Adrenal gland (tissue), 12 donors: Measurements from ENCODE around the gene VN1R4. TPM values are rescaled to one million over a fixed set of nuclear protein-coding genes. Genes with fewer than 3 reads are reported as not detected.
"Not testable (repeated sequence)": the region's sequence is repeated elsewhere in the genome, so short reads cannot be mapped to it uniquely, and the experiment has no call there.

Experiments used
- DNase-seq, 7 donors: peaks; one replicate each; pipeline ENCODE4 v3.0.0-alpha.2; 2019 to 2020
- H3K27ac ChIP-seq, 5 donors: fragments of 200-600 bp; sonication (generic) in 4 of 5; 1 replicate in 3 of 5; 2 replicates in 2 of 5; pipeline versions ENCODE4 v1.5.1 to v1.8.0; 2016 to 2020; ENCODE audit warnings: mild to moderate bottlenecking in 1 of 5
- H3K27me3 ChIP-seq: fragments of 200-600 bp; 2 replicates; pipeline ENCODE4 v1.8.0; 2021
- H3K36me3 ChIP-seq, 2 donors: fragments of 200-600 bp; replicated peaks in 1 of 2; 1 replicate in 1 of 2; 2 replicates in 1 of 2; pipeline versions ENCODE4 v1.5.1 to v1.8.0; 2018 to 2022
- H3K4me1 ChIP-seq, 2 donors: fragments of 200-600 bp; replicated peaks in 1 of 2; 1 replicate in 1 of 2; 2 replicates in 1 of 2; pipeline versions ENCODE4 v1.5.1 to v1.8.0; 2018 to 2021
- H3K4me3 ChIP-seq, 4 donors: fragments of 200-600 bp; sonication (generic) in 3 of 4; one replicate each; pipeline ENCODE4 v1.5.1; 2016 to 2018
- H3K9me3 ChIP-seq, 3 donors: fragments of 200-600 bp; sonication (generic) in 1 of 3; replicated peaks in 1 of 3; 1 replicate in 2 of 3; 2 replicates in 1 of 3; pipeline versions ENCODE4 v1.5.1 to v1.8.0; 2016 to 2021
- POLR2A ChIP-seq, 2 donors: fragments of 450-650 bp; IDR thresholded peaks; one replicate each; pipeline ENCODE4 v1.6.1; 2017; ENCODE audit warnings: antibody characterized with exemption in 2 of 2, mild to moderate bottlenecking in 2 of 2, moderate library complexity in 1 of 2
- WGBS, 4 donors: extraction: QIAGEN DNeasy Blood & Tissue Kit in 2 of 4; methylation state at CpG; one replicate each; pipeline versions ENCODE4 v1.1.5 to v1.1.7; 2013 to 2017; 5-methylcytosine and 5-hydroxymethylcytosine counted together
- intact Hi-C, 2 donors: fragments of 100-400 bp; cut with DNase I; formaldehyde crosslinking; loops; one replicate each; pipeline versions ENCODE4 v1.14.1 to v1.15.0; 2022 to 2023
- polyA plus RNA-seq, 3 donors: library from polyadenylated mRNA; stranded (reverse); fragments of 200-250 nt in 2 of 3; fragments of 350-450 nt in 1 of 3; fragmentation: Illumina TruSeq in 1 of 3; extraction: RNeasy Lipid Tissue Mini Kit (QIAGEN cat#74804) in 1 of 3; gene quantifications; one replicate each; pipeline ENCODE4 v1.2.3, GENCODE V29; 2013 to 2014
- total RNA-seq, 9 donors: library from RNA; depleted of rRNA in 4 of 9; stranded (reverse); fragments of >200 nt in 4 of 9; fragments of 120-200 nt in 1 of 9; fragmentation: NEBNext Ultra II Directional in 1 of 9; extraction: Animal tissue kit (Norgen Biotek cat#: 25700) in 1 of 9; gene quantifications; one replicate each; pipeline versions ENCODE4 v1.1.0 to v1.2.4, GENCODE V29; 2013 to 2023
- TF ChIP-seq, protein P1 (sequence below), 6 experiments: fragments of 450-650 bp in 4 of 6; fragments of 200-600 bp in 2 of 6; sonication (generic) in 1 of 6; IDR thresholded peaks; 1 replicate in 5 of 6; 2 replicates in 1 of 6; pipeline versions ENCODE4 v1.5.1 to v1.8.0; 2016 to 2021; ENCODE audit warnings: antibody characterized with exemption in 6 of 6, mild to moderate bottlenecking in 2 of 6, moderate library complexity in 1 of 6
- donor health status: healthy with polysubstance abuse.
- donor health status: Bipolar disorder and iron deficiency.
- donor health status: DM: yes; HTN: yes; CAD: no.
- donor health status: DM: no; HTN: no; CAD: no.
- donor health status: DM: no; HTN: no; CAD: no.
- donor health status: DM: yes; HTN: yes; CAD: no.

The VN1R4 gene
- total and polyA plus RNA-seq, 12 donors = not detected

DNA sequence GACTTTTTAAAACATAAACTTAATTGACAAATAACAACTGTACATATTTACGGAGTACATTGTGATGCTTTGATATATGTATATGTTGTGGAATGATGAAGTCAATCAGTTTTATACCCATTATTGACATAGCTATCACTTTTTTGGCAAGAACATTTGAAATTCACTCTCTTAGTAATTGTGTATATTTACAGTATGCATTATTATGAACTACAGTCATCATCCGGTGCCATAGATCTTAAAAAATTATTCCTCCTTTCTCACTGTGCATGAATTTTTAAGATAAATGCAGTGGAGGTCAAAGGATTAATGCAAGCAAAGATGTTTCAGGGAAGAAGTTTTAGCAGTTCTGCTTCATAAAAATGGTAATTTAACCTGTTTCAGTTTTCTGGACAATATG, 8.0 kb upstream of the VN1R4 start:
- TF ChIP-seq, protein P1, sequence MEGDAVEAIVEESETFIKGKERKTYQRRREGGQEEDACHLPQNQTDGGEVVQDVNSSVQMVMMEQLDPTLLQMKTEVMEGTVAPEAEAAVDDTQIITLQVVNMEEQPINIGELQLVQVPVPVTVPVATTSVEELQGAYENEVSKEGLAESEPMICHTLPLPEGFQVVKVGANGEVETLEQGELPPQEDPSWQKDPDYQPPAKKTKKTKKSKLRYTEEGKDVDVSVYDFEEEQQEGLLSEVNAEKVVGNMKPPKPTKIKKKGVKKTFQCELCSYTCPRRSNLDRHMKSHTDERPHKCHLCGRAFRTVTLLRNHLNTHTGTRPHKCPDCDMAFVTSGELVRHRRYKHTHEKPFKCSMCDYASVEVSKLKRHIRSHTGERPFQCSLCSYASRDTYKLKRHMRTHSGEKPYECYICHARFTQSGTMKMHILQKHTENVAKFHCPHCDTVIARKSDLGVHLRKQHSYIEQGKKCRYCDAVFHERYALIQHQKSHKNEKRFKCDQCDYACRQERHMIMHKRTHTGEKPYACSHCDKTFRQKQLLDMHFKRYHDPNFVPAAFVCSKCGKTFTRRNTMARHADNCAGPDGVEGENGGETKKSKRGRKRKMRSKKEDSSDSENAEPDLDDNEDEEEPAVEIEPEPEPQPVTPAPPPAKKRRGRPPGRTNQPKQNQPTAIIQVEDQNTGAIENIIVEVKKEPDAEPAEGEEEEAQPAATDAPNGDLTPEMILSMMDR (IDR thresholded peaks at IDR 0.05) = no peak
- TF ChIP-seq POLR2A (IDR thresholded peaks at IDR 0.05) = no peak
- H3K36me3 ChIP-seq = no peaks in the 10 kb centered on the region
- DNase-seq = no peak
- no peak overlapping the region for H3K27ac ChIP-seq
- H3K9me3 ChIP-seq = no peaks in the 10 kb centered on the region
- no peaks in the 10 kb centered on the region for H3K27me3 ChIP-seq
- intact Hi-C loops = no loop called here
- WGBS, 4 donors = 81 to 88% (median 84%) methylated on average over 2 of the region's 2 CpGs
- H3K4me1 ChIP-seq = no peaks in the 10 kb centered on the region
- H3K4me3 ChIP-seq = no peak overlapping the region

DNA sequence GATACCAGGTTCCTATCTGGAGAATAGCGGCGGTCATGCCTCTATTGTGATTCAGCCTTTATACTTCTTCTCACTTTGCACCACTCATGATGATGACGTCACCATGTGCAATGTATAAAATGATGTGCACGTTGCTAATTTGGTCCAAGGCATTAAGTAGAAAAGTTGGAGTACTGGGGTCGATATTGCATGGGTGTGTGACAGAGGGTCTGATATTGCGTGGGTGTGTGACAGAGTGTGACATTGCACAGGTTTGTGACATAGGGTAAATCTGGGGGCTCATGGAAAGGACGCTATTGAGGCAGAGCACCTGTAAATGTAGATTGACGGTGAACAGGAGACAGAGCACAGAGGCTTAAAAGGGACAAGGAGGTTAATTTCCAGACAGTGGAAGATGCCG, 4.5 kb upstream of the VN1R4 start:
- Histone ChIP-seq H3K4me1 (no peaks in the 10 kb centered on the region), H3K27me3 (no peaks in the 10 kb centered on the region), H3K9me3 (no peaks in the 10 kb centered on the region), H3K4me3 (no peak overlapping the region), H3K27ac (no peak overlapping the region), H3K36me3 (no peaks in the 10 kb centered on the region)
- WGBS, 4 donors = 79 to 87% (median 85%) methylated on average over 6 to 9 of the region's 9 CpGs
- DNase-seq = no peak
- no peak for TF ChIP-seq POLR2A (IDR thresholded peaks at IDR 0.05)
- TF ChIP-seq, protein P1 (IDR thresholded peaks at IDR 0.05) = no peak
- intact Hi-C loops = no loop called here

DNA sequence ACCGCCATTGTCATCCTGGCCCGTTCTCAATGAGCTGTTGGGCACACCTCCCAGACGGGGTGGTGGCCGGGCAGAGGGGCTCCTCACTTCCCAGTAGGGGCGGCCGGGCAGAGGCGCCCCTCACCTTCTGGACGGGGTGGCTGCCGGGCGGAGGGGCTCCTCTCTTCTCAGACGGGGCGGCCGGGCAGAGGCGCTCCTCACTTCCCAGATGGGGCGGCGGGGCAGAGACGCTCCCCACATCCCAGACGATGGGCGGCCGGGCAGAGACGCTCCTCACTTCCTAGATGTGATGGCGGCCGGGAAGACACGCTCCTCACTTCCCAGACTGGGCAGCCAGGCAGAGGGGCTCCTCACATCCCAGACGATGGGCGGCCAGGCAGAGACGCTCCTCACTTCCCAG, 2.3 kb upstream of the VN1R4 start:
- H3K4me3 ChIP-seq, intact Hi-C loops, H3K9me3 ChIP-seq, H3K27ac ChIP-seq, H3K4me1 ChIP-seq, H3K36me3 ChIP-seq, H3K27me3 ChIP-seq, DNase-seq: not testable (repeated sequence)
- 69 to 95% (median 92%) methylated on average over 4 to 27 of the region's 27 CpGs for WGBS, 4 donors

DNA sequence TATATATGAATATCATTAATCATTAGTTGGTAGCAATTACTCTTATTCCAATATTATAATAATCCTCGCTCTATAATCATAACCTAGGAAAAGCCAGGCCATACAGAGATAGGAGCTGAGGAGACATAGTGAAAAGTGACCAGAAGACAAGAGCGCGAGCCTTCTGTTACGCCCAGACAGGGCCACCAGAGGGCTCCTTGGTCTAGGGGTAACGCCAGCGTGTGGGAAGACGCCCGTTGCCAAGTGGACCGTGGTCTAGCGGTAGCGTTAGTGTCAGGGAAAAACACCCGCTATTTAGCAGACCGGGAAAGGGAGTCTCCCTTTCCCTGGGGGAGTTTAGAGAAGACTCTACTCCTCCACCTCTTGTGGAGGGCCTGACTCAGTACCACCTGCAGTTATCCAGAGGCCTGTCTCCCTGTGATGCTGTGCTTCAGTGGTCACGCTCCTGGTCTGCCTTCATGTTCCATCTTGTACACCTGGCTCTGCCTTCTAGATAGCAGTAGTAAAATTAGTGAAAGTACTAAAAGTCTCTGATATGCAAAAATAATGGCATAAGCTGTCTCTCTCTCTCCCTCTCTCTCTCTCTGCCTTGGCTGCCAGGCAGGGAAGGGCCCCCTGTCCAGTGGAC, 9.7 kb downstream of the VN1R4 start, which contains the start of gene VN1R2:
Gene VN1R2 (plus strand): TSS at position 578 of the 628 bp plus-strand sequence. CDS start 84 bp downstream, outside the sequence.
- H3K27ac ChIP-seq, intact Hi-C loops, H3K4me1 ChIP-seq, H3K27me3 ChIP-seq, H3K36me3 ChIP-seq, H3K4me3 ChIP-seq, H3K9me3 ChIP-seq, DNase-seq: not testable (repeated sequence)
- WGBS, 4 donors = 60 to 65% (median 63%) methylated on average over 14 of the region's 14 CpGs

DNA sequence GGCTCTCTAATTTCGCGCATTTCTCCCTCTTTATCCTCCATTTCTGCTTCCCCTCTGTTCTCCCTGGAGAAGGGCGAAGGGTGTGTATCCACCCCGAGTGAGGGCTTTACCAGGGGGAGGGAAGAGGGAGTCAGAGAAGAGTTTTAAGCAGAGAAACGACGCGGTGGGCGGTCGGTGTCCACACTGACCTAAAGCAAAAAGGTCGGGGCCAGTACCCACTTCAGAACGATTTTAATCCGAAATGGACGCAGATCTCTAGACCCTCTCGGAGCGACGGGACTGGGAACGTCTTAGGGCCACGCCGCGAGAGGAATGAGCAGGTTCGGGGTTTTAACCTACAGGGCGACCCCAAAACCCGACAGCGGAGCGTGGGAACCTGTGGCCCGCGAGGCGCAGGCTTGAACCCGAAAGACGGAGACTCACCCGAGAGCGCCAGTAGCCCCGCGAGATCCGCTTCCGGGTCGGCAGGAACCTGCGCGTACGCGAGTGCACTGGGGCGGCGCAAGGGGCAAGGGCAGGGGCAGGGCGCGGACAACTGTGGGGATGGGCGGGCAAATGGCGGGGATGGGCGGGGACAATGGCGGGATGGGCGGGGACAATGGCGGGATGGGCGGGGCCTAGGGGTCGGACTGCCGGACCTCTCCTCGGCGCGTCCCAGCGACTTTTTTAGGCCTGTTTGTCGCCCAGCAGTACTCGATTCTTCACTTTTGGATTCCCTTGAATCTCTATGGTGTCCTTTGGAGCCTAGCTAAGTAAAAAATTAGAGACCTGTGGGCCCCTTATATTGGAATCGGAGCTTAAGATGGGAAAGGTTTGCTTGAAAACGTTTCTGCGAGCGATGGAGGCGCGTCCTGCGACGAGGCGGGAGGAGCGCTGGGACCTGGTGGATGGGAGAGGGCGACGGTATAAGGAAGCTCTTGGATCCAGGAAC, 12.8 kb downstream of the VN1R4 start, which contains the start of gene ZNF677:
Gene ZNF677 (minus strand): TSS at position 463 of the 931 bp plus-strand sequence. CDS start 3,323 bp downstream, outside the sequence.
- peaks cover 5 to 8% of the 10 kb centered on the region in 2 donors for H3K4me1 ChIP-seq
- peak; percentile 89 to 95 (median 94) for DNase-seq
- intact Hi-C loops = no loop called here
- no peaks in the 10 kb centered on the region for H3K27me3 ChIP-seq
- peak within 1 kb of the TSS in 3 of 5 donors; percentile 56 to 80 (median 76) for H3K27ac ChIP-seq
- WGBS, 4 donors = 1 to 6% (median 3%) methylated on average over 28 to 72 of the region's 72 CpGs
- peak in 1 of 2 donors; percentile 65 for TF ChIP-seq POLR2A (IDR thresholded peaks at IDR 0.05)
- TF ChIP-seq, protein P1 (IDR thresholded peaks at IDR 0.05) = no peak
- peak within 1 kb of the TSS; percentile 46 to 90 (median 74) for H3K4me3 ChIP-seq
- peaks cover 0 to 15% of the 10 kb centered on the region in 2 donors for H3K36me3 ChIP-seq
- H3K9me3 ChIP-seq = no peaks in the 10 kb centered on the region
